Lower lobe of right lung (tissue), 2 donors: ENCODE data around the gene RNF43. TPM values are rescaled to one million over a fixed set of nuclear protein-coding genes. Genes with fewer than 3 reads are reported as not detected.

Experiments
- ATAC-seq, 2 donors: fragments of 200-7000 bp; cut with Tn5 transposase; one replicate each; pipeline ENCODE4 v1.9.1; 2020 to 2022; ENCODE audit warnings: mild to moderate bottlenecking in 2 of 2, moderate library complexity in 2 of 2
- DNase-seq: peaks from one replicate; pipeline ENCODE4 v3.0.0-alpha.2; 2020
- H3K27ac ChIP-seq: fragments of 200-600 bp; one replicate; pipeline ENCODE4 v1.8.0; 2022
- H3K27me3 ChIP-seq: fragments of 200-600 bp; one replicate; pipeline ENCODE4 v1.8.0; 2022; ENCODE audit warnings: low read depth
- H3K36me3 ChIP-seq: fragments of 200-600 bp; one replicate; pipeline ENCODE4 v1.8.0; 2022; ENCODE audit warnings: mild to moderate bottlenecking
- H3K4me1 ChIP-seq: fragments of 200-600 bp; one replicate; pipeline ENCODE4 v1.8.0; 2022
- H3K4me3 ChIP-seq: fragments of 200-600 bp; one replicate; pipeline ENCODE4 v1.8.0; 2022; ENCODE audit warnings: mild to moderate bottlenecking
- H3K9me3 ChIP-seq: fragments of 200-600 bp; one replicate; pipeline ENCODE4 v1.8.0; 2022
- intact Hi-C: fragments of 100-400 bp; cut with DNase I; formaldehyde crosslinking; loops from one replicate; pipeline ENCODE4 v1.11.0; 2022
- total RNA-seq: library from RNA; stranded (reverse); fragmentation: NEBNext Ultra II Directional; extraction: Animal tissue kit (Norgen Biotek cat#: 25700); gene quantifications from one replicate; pipeline ENCODE4 v1.2.1, GENCODE V29; 2021
- TF ChIP-seq, protein P1 (sequence below): fragments of 200-600 bp; IDR thresholded peaks from one replicate; pipeline ENCODE4 v1.8.0; 2022; ENCODE audit warnings: antibody characterized with exemption, mild to moderate bottlenecking
- donor health status: DM: no; HTN: yes; CAD: no; lungs with severe emphysema.

RNF43 gene
- total RNA-seq, 1 donor from 2014 or later = 9.7 TPM

DNA sequence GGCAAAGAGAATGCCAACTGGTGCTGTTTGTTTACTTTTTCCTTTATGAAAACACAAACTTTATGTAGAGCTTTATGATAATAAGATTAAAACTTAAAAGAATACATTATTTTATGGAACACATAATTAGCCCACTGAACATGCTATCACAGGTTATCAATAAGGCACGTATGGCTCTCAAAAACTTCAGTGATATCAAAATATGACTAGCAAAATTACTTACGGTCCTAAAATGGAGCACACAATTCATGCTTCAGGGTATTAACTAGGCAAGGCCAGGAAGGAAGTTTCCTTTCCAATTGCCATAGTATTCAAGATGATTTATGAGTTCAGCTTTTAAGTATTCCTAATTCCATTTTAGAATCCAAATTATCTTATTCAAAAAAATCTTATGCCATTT lies 3.6 kb downstream of the RNF43 start:
- Histone ChIP-seq H3K4me1 (peaks cover 5% of the 10 kb centered on the region), H3K36me3 (no peaks in the 10 kb centered on the region), H3K27ac (no peak overlapping the region), H3K4me3 (peak overlapping the region; percentile 48), H3K9me3 (no peaks in the 10 kb centered on the region), H3K27me3 (no peaks in the 10 kb centered on the region)
- no peak for DNase-seq
- no peak for ATAC-seq
- TF ChIP-seq, protein P1, sequence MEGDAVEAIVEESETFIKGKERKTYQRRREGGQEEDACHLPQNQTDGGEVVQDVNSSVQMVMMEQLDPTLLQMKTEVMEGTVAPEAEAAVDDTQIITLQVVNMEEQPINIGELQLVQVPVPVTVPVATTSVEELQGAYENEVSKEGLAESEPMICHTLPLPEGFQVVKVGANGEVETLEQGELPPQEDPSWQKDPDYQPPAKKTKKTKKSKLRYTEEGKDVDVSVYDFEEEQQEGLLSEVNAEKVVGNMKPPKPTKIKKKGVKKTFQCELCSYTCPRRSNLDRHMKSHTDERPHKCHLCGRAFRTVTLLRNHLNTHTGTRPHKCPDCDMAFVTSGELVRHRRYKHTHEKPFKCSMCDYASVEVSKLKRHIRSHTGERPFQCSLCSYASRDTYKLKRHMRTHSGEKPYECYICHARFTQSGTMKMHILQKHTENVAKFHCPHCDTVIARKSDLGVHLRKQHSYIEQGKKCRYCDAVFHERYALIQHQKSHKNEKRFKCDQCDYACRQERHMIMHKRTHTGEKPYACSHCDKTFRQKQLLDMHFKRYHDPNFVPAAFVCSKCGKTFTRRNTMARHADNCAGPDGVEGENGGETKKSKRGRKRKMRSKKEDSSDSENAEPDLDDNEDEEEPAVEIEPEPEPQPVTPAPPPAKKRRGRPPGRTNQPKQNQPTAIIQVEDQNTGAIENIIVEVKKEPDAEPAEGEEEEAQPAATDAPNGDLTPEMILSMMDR = no peak
- intact Hi-C loops = no loop called here

DNA sequence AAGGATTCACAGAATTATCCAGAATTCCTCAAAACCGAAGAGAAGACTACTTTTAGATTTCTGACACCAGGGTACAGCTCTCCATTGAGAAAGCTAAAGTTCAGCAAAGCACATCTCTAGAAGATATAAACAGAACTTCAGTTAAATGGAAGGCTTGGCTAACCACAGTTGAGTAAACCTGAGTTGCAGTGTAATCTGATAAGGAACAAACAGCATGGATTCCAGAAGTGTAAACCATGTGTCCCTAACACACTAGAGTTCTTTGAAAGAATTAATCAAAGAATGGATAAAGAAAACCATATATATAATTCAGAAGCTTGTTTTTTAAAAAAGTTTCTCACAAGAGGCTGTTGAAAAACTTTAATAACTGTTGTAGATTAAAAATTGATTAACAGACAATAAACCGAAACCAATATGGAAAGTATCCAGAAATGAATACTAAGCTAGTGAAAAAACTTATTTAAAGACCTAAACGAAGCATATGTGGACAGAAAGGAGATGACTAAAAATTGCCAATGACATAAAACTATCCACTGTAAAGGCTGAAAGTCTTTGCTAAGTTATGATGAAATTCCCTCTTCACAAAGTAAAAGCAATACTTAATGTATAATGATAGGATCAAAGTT lies 4.3 kb downstream of the RNF43 start:
- no peaks in the 10 kb centered on the region for H3K36me3 ChIP-seq
- no peak for DNase-seq
- peaks cover 5% of the 10 kb centered on the region for H3K4me1 ChIP-seq
- peak overlapping the region; percentile 48 for H3K4me3 ChIP-seq
- TF ChIP-seq, protein P1 = no peak
- H3K27ac ChIP-seq = no peak overlapping the region
- H3K27me3 ChIP-seq = no peaks in the 10 kb centered on the region
- H3K9me3 ChIP-seq = no peaks in the 10 kb centered on the region
- intact Hi-C loops = no loop called here
- no peak for ATAC-seq

DNA sequence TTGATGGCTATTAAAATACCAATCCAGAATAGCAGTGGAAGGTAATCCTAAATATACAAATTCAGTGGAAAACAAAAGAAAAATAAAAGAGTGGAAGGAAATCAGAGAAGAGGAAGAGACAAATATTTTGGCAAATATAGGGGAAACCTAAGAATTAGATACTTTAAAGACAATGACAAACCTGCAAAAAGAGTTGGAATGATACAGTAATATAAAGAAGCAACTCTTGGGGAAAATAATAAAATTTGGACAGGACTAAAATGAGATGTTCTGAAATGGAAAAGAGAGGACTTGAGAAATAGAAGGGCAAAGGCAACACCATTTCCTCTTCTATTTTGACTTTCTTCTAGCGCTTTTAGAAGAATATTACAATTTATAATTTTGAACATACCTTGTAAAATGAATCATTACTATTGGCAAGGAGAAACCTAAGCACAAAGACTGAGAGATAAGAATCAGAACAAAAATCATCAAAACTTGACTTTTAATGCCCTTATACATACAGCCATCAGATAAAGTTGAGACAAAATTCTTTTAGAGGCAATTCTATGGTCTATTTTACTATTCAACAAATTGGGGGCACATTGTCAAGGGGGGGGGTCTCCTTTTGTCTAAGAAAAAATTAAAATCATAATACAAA lies 5.2 kb downstream of the RNF43 start:
- Histone ChIP-seq H3K27ac (no peak overlapping the region), H3K9me3 (no peaks in the 10 kb centered on the region), H3K27me3 (no peaks in the 10 kb centered on the region), H3K4me1 (no peaks in the 10 kb centered on the region), H3K36me3 (no peaks in the 10 kb centered on the region), H3K4me3 (no peak overlapping the region)
- TF ChIP-seq, protein P1 = no peak
- DNase-seq (no peak), ATAC-seq (no peak)
- intact Hi-C loops = no loop called here

DNA sequence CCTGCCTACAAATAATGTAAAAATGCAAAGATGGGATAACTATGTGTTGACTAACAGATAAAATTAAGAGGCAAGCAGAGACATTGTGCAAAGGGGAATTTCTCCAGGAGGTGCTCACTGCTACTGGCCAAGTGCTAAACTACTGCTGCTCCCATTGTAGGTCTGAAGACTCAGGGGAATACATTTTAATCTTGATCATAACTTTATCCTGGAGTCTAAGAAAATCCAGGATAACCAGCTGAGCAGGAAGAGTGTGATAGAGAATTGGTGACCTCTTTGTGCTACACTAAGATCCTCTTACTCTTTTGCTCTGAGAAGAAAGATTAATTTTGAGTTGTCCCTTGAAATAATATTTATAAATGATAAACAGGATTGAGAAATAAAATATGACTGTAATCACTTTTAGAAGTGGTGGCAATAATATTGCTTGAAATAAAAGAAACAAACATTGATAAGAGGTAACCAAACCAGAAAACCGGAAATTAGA lies 5.9 kb downstream of the RNF43 start:
- intact Hi-C loops = no loop called here
- TF ChIP-seq, protein P1 = no peak
- Histone ChIP-seq H3K9me3 (no peaks in the 10 kb centered on the region), H3K4me1 (no peaks in the 10 kb centered on the region), H3K27ac (no peak overlapping the region), H3K27me3 (no peaks in the 10 kb centered on the region), H3K4me3 (no peak overlapping the region), H3K36me3 (no peaks in the 10 kb centered on the region)
- DNase-seq (no peak), ATAC-seq (no peak)

DNA sequence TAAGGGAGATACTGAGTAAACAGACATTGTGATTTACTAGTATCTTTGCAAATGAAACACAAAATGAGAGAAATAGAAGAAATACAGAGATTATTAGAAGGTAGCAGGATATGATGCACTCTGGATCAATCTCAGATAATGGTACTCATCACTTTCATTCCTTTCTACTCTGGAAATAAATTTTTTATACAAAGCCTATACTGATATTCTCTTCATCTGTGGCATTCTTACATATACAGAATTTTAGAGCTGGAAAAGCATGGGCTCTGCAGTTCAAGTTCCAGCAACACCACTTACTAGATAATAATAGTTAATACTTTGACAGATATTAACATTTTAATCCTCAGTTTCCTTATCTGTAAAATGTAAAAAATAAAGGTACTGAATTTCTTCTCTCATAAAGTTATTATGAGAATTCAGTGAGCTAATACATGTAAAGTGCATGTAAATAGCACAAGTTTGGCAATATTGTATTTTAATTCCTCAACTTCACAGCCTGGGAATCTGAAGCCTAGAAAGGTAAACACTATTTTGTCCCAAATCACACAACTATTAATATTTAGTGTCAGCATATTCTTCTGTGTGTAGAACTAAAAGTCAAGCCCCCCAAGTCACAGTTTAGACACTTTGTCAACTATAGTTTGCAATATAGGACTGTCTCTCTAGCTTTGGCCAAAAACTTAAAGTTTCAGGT lies 6.5 kb downstream of the RNF43 start:
- intact Hi-C loops = no loop called here
- Histone ChIP-seq H3K27ac (no peak overlapping the region), H3K4me1 (no peaks in the 10 kb centered on the region), H3K27me3 (no peaks in the 10 kb centered on the region), H3K9me3 (no peaks in the 10 kb centered on the region), H3K4me3 (no peak overlapping the region), H3K36me3 (no peaks in the 10 kb centered on the region)
- DNase-seq (no peak), ATAC-seq (no peak)
- TF ChIP-seq, protein P1 = no peak
